HFFc6 (cell line): ENCODE measurements around the gene NDUFB10. TPM values are rescaled to one million over a fixed set of nuclear protein-coding genes. Genes with fewer than 3 reads are reported as not detected.

Experiments
- DNase-seq: peaks from one replicate; pipeline ENCODE4 v3.0.0-alpha.2; 2018
- H3K27ac Mint-ChIP-seq: 2 replicates; pipeline ENCODE4 v1.8.0; 2020; ENCODE audit warnings: mild to moderate bottlenecking, mixed read lengths
- H3K27me3 Mint-ChIP-seq: 2 replicates; pipeline ENCODE4 v1.8.0; 2021; ENCODE audit warnings: mild to moderate bottlenecking, moderate library complexity, mixed read lengths; ENCODE audit not compliant: insufficient read depth
- H3K36me3 Mint-ChIP-seq: 2 replicates; pipeline ENCODE4 v1.8.0; 2021; ENCODE audit warnings: low read depth, mixed read lengths
- H3K4me1 Mint-ChIP-seq: 2 replicates; pipeline ENCODE4 v1.8.0; 2020; ENCODE audit warnings: low read depth, mixed read lengths
- H3K4me3 Mint-ChIP-seq: 2 replicates; pipeline ENCODE4 v1.8.0; 2020; ENCODE audit warnings: mild to moderate bottlenecking, moderate library complexity, mixed read lengths
- H3K9me3 Mint-ChIP-seq: 2 replicates; pipeline ENCODE4 v1.8.0; 2020; ENCODE audit warnings: mild to moderate bottlenecking, mixed read lengths
- CTCF ChIP-seq: fragments of 200-600 bp; sonication (generic); IDR thresholded peaks from 2 replicates; pipeline ENCODE4 v1.5.0; 2021; ENCODE audit warnings: antibody characterized with exemption, mild to moderate bottlenecking
- total RNA-seq, 6 experiments: library from RNA; stranded (reverse); fragmentation: NEBNext Ultra II Directional; extraction: Animal tissue kit (Norgen Biotek cat#: 25700); gene quantifications; 2 replicates in 1 of 6; 3 replicates in 5 of 6; pipeline ENCODE4 v1.2.3, GENCODE V29; 2021

The NDUFB10 gene
- total RNA-seq, 6 experiments from 2014 or later, result 146 to 190 (median 173) TPM

- H3K27ac Mint-ChIP-seq, result no peak overlapping the region; the same call in 1 of the 2 replicates
- H3K27me3 Mint-ChIP-seq, result peaks cover 4% of the 10 kb centered on the region
- H3K4me3 Mint-ChIP-seq, result peak overlapping the region; percentile 91
- no peak for DNase-seq
- peaks cover 9% of the 10 kb centered on the region for H3K4me1 Mint-ChIP-seq
- TF ChIP-seq CTCF, result no peak
- H3K36me3 Mint-ChIP-seq, result no peaks in the 10 kb centered on the region; the same call in 1 of the 2 replicates
- no peaks in the 10 kb centered on the region for H3K9me3 Mint-ChIP-seq
Observed at GRCh38 chr16:1942047-1942809, 17.1 kb upstream of the NDUFB10 start.

- H3K4me1 Mint-ChIP-seq, result peaks cover 9% of the 10 kb centered on the region
- peak within 1 kb of the TSS; percentile 64 for H3K27ac Mint-ChIP-seq
- peak; percentile 95 for DNase-seq
- H3K36me3 Mint-ChIP-seq, result no peaks in the 10 kb centered on the region; the same call in 1 of the 2 replicates
- TF ChIP-seq CTCF, result no peak
- peak within 1 kb of the TSS; percentile 91 for H3K4me3 Mint-ChIP-seq
- H3K9me3 Mint-ChIP-seq, result no peaks in the 10 kb centered on the region
- peaks cover 4% of the 10 kb centered on the region for H3K27me3 Mint-ChIP-seq
Observed at GRCh38 chr16:1942810-1943726, 16.3 kb upstream of the NDUFB10 start, which contains the start of gene MSRB1. TSS of gene MSRB1 (minus strand) at chr16:1943199. CDS start at chr16:1943156, 43 bp downstream.

- H3K27me3 Mint-ChIP-seq, result peaks cover 6% of the 10 kb centered on the region
- H3K9me3 Mint-ChIP-seq, result no peaks in the 10 kb centered on the region
- no peak overlapping the region for H3K4me3 Mint-ChIP-seq
- TF ChIP-seq CTCF, result no peak
- DNase-seq, result no peak
- 0 out of 2 replicates have a peak overlapping the region, but pooled peaks have one; percentile 7 for H3K27ac Mint-ChIP-seq
- H3K4me1 Mint-ChIP-seq, result peaks cover 9% of the 10 kb centered on the region
- no peaks in the 10 kb centered on the region for H3K36me3 Mint-ChIP-seq
Observed at GRCh38 chr16:1944612-1945199, 14.6 kb upstream of the NDUFB10 start.

- Mint-ChIP-seq H3K27ac (no peak overlapping the region), H3K36me3 (no peaks in the 10 kb centered on the region), H3K4me3 (no peak overlapping the region), H3K27me3 (peaks cover 6% of the 10 kb centered on the region), H3K9me3 (no peaks in the 10 kb centered on the region), H3K4me1 (peaks cover 9% of the 10 kb centered on the region)
- no peak for TF ChIP-seq CTCF
- DNase-seq, result no peak
Observed at GRCh38 chr16:1945559-1946391, 13.6 kb upstream of the NDUFB10 start.
